Large intestine (tissue), 3 donors: Measurements from ENCODE around the gene AFG1L. TPM values are rescaled to one million over a fixed set of nuclear protein-coding genes. Genes with fewer than 3 reads are reported as not detected.
"Not testable (repeated sequence)": the region's sequence is repeated elsewhere in the genome, so short reads cannot be mapped to it uniquely, and the experiment has no call there.

ENCODE experiments used
- DNase-seq, 2 donors: peaks; one replicate each; pipeline versions ENCODE4 v3.0.0 to v3.0.0-alpha.2; 2013
- H3K27ac ChIP-seq: one replicate; pipeline ENCODE4 v1.5.1; 2013; ENCODE audit warnings: low read length
- H3K27me3 ChIP-seq: 2 replicates; pipeline ENCODE4 v1.6.1; 2013; ENCODE audit warnings: low read length; ENCODE audit not compliant: control insufficient read depth, insufficient read depth
- H3K36me3 ChIP-seq: 2 replicates; pipeline ENCODE4 v1.6.1; 2013; ENCODE audit warnings: low read length; ENCODE audit not compliant: control insufficient read depth, insufficient read depth
- H3K4me1 ChIP-seq: one replicate; pipeline ENCODE4 v1.6.1; 2013; ENCODE audit warnings: low read length; ENCODE audit not compliant: control insufficient read depth, insufficient read depth
- H3K4me3 ChIP-seq: one replicate; pipeline ENCODE4 v1.5.1; 2013; ENCODE audit warnings: low read length
- H3K9me3 ChIP-seq: one replicate; pipeline ENCODE4 v1.6.1; 2013; ENCODE audit warnings: mild to moderate bottlenecking, low read depth, low read length, moderate library complexity; ENCODE audit not compliant: control insufficient read depth
- WGBS: methylation state at CpG from one replicate; pipeline ENCODE4 v1.1.5; 2013; ENCODE audit warnings: low lambda C conversion rate; ENCODE audit not compliant: insufficient coverage; 5-methylcytosine and 5-hydroxymethylcytosine counted together
- polyA plus RNA-seq: library from polyadenylated mRNA; unstranded; fragments of 120-200 nt; gene quantifications from one replicate; pipeline ENCODE4 v1.2.1, GENCODE V29; 2013

The AFG1L gene
- polyA plus RNA-seq, 1 donor: 9.5 TPM

DNA sequence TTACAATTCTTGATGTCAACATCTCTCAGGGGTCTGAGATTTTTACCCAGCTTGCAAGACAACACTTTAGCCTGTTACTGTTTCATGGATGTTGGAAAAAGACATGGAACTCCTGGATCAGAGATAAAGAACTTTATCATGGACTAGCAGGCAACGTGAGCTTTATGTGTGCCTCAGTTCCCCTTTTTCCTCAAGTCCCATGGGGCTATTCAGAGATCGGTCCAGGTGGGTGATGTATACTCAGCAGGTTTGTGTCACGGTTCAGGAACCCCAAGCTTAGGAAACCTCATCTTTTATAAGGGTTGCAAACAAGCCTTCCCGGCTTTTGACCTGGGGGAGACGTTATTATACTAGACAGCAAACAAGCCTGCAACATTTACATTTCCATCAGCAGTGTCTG is 15.0 kb downstream of the AFG1L start:
- Histone ChIP-seq H3K4me1 (peaks cover 35% of the 10 kb centered on the region), H3K9me3 (no peaks in the 10 kb centered on the region)
- WGBS: no CpG with 5 or more reads among the region's 5 CpGs

DNA sequence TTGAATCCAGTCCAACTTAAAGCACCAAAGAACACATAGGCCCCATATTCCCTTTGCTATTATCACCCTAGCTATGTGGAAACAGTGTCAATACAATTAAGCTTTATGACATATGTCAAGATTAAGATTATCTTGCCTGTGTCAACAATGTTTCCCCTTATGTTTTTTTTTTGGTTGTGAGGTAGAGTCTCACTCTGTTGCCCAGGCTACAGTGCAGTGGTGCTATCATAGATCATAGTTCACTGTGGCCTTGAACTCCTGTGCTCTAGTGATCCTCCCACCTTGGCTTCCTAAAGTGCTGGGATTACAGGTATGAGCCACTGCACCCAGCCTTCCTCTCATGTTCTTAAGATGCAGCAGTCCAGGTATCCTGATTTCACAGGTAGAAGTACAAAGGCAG is 17.8 kb downstream of the AFG1L start:
- H3K27ac ChIP-seq: peak overlapping the region; percentile 80
- peak; percentile 89 to 96 for DNase-seq

More for the DNA sequence above, 15.0 kb downstream of the AFG1L start:
- no peaks in the 10 kb centered on the region for H3K27me3 ChIP-seq
- no peak overlapping the region for H3K4me3 ChIP-seq
- no peak for DNase-seq
- H3K27ac ChIP-seq: no peak overlapping the region
- no peaks in the 10 kb centered on the region for H3K36me3 ChIP-seq

DNA sequence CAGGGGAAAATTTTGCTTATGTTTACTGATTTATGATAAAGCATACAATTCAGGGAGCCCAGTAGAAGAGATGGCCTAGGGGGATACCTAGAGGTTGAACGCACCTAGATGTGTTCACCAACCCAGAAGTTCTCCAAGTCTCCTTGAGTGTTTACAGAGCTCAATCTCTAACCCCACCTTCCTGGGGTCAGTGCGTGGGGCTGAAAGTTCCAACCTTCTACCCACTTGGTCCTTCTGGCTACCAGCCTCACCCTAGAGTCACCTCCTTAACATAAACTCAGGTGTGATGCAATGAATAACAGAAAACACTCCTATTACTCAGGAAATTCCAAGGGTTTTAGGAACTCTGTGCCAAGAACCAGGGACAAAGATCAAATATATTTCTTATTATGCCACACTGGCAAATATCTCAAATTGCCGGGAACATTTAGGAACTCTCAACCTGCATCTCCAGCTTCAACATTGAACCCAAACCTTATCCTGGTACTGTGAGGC is 26.4 kb downstream of the AFG1L start:
- Histone ChIP-seq H3K27me3 (no peaks in the 10 kb centered on the region), H3K36me3 (peaks cover 5% of the 10 kb centered on the region), H3K9me3 (no peaks in the 10 kb centered on the region), H3K4me1 (peaks cover 5% of the 10 kb centered on the region), H3K4me3 (no peak overlapping the region), H3K27ac (no peak overlapping the region)
- WGBS: no CpG with 5 or more reads among the region's 3 CpGs
- DNase-seq: no peak

More for the DNA sequence above, 17.8 kb downstream of the AFG1L start:
- H3K9me3 ChIP-seq: no peaks in the 10 kb centered on the region
- H3K27me3 ChIP-seq: no peaks in the 10 kb centered on the region
- H3K4me3 ChIP-seq: no peak overlapping the region
- H3K4me1 ChIP-seq: peaks cover 39% of the 10 kb centered on the region
- H3K36me3 ChIP-seq: no peaks in the 10 kb centered on the region

DNA sequence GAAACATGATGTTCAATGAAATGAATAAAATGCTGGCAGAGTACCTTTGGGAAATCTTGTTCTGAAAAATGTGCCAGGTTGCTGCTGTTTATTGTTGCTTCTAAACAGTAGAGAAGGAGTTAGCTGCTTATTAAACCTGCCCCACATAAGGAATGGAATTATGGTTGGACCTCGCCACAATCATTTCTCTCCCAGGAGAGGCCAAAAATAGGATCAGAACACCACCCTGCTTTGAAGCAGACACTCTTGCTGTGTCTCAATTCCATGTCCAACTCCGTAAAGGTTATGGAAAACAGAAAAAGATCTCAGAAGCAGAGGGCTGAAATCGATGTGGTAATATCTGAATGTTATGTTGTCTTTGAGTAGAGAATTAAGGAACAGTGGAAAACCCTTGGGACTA is 27.9 kb downstream of the AFG1L start:
- Histone ChIP-seq H3K4me3 (no peak overlapping the region), H3K4me1 (peaks cover 5% of the 10 kb centered on the region), H3K36me3 (peaks cover 11% of the 10 kb centered on the region), H3K27ac (no peak overlapping the region), H3K27me3 (no peaks in the 10 kb centered on the region), H3K9me3 (no peaks in the 10 kb centered on the region)
- no CpG with 5 or more reads among the region's 3 CpGs for WGBS
- DNase-seq: no peak

DNA sequence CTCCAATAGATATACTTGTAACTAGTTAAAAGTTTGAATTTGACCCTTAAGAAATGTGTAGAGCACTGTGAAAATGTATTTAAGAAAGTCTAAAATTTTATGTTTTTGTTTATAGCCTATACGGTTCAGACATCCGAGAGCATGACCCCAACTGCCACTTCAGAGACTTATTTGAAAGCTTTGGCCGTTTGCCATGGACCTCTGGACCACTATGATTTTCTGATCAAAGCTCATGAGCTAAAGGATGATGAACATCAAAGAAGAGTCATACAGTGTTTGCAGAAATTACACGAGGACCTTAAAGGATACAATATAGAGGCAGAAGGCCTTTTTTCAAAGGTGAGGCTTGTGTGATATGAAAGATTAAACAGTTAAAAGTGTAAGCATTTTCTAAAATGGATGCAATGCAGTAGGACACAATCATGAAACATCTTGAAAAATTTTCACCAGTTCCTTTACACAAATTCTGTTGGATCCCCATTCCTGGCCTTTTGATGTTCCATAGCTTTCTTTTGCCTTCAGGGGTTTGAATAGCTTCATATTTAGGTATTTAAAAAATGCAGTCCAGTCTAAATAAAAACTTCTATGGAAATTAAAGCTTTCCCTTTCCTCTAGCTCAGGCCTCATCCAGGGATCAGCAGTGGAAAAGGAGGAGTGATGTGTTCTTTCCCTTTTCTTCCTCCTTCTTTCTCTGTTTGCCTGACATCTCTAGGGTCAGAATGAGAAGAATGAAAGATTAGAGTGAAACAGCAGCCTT is 29.0 kb downstream of the AFG1L start:
- no peaks in the 10 kb centered on the region for H3K9me3 ChIP-seq
- no peak overlapping the region for H3K4me3 ChIP-seq
- DNase-seq: no peak
- no CpG with 5 or more reads among the region's 4 CpGs for WGBS
- no peaks in the 10 kb centered on the region for H3K4me1 ChIP-seq
- H3K36me3 ChIP-seq: peaks cover 11% of the 10 kb centered on the region
- H3K27ac ChIP-seq: no peak overlapping the region
- no peaks in the 10 kb centered on the region for H3K27me3 ChIP-seq

DNA sequence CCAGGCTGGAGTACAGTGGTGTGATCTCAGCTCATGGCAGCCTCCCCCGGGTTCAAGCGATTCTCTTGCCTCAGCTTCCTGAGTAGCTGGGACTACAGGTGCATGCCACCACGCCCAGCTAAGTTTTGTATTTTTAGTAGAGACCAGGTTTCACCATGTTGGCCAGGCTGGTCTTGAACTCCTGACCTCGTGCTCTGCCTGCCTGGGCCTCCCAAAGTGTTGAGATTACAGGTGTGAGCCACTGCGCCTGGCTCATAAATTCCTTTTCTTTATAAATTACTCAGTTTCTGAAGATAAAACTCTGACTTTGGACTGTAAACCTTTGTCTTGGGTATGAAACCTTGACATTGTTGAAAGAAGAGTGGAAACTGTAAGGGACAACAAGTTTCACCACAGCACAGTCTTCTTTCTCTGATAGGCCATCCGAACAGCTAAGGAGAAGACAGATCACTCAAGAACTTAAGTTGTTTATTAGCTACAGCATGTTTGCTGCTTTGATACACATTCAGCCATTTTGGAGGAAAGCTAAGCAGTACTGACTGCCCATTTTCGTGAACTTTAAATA is 35.4 kb downstream of the AFG1L start:
- WGBS: 0% methylated on average over 1 of the region's 7 CpGs
- peak; percentile 87 to 94 for DNase-seq
- H3K4me1 ChIP-seq: peaks cover 23% of the 10 kb centered on the region
- H3K4me3 ChIP-seq, H3K9me3 ChIP-seq, H3K27me3 ChIP-seq, H3K36me3 ChIP-seq: not testable (repeated sequence)
- H3K27ac ChIP-seq: peak overlapping the region; percentile 94

DNA sequence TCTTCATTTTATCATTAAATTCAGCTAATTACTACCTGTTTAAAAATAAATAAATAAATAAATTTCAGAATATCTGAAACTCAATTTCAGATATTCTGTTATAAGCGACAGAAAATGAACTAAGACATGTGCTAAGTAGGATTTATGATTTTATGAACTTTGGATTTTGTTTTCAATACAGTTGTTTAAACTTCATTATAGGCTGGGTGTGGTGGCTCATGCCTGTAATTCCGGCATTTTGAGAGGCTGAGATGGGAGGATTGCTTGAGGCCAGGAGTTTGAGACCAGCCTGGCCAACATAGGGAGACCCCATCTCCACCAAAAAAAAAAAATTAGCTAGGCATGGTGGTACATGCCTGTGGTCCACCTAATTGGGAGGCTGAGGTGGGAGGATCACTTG is 36.0 kb downstream of the AFG1L start:
- Histone ChIP-seq H3K4me3 (no peak overlapping the region), H3K9me3 (no peaks in the 10 kb centered on the region), H3K27ac (peak overlapping the region; percentile 94), H3K36me3 (peaks cover 6% of the 10 kb centered on the region), H3K4me1 (peaks cover 23% of the 10 kb centered on the region), H3K27me3 (no peaks in the 10 kb centered on the region)
- WGBS: 20% methylated on average over 1 of the region's 2 CpGs
- no peak for DNase-seq

DNA sequence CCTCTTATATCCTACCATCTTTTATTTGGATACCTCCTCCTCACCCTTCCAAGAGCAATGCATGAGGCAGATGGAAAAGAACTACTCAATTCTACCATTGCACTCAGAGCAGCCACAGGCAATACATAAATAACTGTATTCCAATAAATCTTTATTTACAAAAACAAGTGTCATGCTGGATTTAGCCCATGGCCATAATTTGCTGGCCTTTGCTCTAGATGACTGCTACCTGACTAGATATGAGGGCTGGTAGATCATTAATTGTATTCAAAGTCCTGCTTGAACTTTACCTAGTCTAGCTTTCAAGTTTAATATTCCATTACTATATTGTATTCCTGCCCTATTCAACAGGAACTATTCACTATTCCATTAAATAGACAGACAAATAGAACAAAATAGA is 37.1 kb downstream of the AFG1L start:
- H3K27me3 ChIP-seq: no peaks in the 10 kb centered on the region

DNA sequence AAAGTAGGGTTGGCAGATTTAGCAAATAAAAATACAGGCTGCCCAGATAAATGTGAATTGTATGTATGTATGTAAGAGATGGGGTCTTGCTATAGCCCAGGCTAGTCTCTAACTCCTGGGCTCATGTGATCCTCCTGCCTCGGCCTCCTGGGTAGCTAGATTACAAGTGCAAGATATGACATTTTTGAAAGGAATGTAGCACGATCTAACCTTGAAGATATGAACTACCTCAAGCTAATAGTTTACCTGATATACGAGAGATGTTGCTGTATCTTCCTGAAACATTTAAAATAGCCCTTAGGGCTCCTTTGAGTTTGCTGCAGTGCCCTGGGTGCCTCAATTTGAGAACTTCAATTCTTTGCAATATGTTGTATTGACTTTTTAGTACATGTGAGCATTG is 42.1 kb downstream of the AFG1L start:
- no peak overlapping the region for H3K27ac ChIP-seq
- no peak overlapping the region for H3K4me3 ChIP-seq
- peaks cover 18% of the 10 kb centered on the region for H3K4me1 ChIP-seq
- H3K9me3 ChIP-seq: no peaks in the 10 kb centered on the region
- no peaks in the 10 kb centered on the region for H3K27me3 ChIP-seq
- no peaks in the 10 kb centered on the region for H3K36me3 ChIP-seq
- WGBS: no CpG with 5 or more reads among the region's 3 CpGs
- no peak for DNase-seq

More for the DNA sequence above, 37.1 kb downstream of the AFG1L start:
- peaks cover 23% of the 10 kb centered on the region for H3K4me1 ChIP-seq
- no peaks in the 10 kb centered on the region for H3K9me3 ChIP-seq
- peaks cover 4% of the 10 kb centered on the region for H3K36me3 ChIP-seq
- H3K4me3 ChIP-seq: no peak overlapping the region
- H3K27ac ChIP-seq: peak overlapping the region; percentile 94
- DNase-seq: peak; percentile 52 to 83

DNA sequence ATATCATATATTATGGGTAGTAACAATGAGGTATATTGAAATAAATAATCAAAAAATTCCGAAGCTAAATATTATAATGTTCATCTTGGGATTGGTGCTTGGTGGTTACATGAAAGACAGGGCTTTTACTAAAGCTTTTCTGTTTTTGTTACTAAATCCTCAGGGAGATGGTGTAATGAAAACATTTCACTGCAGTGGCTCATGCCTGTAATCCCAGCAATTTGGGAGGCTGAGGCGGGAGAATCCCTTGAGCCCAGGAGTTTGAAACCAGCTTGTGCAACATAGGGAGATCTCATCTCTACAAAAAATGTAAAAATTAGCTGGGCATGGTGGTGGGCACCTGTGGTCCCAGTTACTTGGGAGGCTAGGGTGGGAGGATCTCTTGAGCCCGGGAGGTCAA is 42.9 kb downstream of the AFG1L start:
- WGBS: 100% methylated on average over 1 of the region's 3 CpGs
- DNase-seq: no peak
- no peak overlapping the region for H3K4me3 ChIP-seq
- H3K4me1 ChIP-seq: peaks cover 15% of the 10 kb centered on the region
- H3K36me3 ChIP-seq: no peaks in the 10 kb centered on the region
- no peaks in the 10 kb centered on the region for H3K27me3 ChIP-seq
- no peak overlapping the region for H3K27ac ChIP-seq
- H3K9me3 ChIP-seq: no peaks in the 10 kb centered on the region

DNA sequence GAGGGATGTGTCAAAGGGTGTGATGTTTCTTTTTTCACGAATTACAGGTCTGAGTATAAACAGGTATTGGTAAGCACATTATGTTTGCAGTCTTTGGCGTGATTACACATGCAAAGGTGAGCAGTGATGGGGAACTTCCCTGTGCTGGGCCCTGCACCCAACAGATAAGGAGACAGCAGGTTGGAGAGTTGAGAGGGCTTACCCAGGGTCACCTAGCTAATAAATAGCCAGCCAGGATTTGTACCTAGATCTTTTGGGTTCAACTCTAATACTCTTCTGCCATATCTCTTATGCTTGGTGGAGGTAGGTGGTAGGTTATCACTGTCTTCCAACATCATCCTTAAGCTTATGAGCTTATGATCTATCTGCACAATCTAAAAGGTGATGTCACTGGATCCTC is 46.5 kb downstream of the AFG1L start:
- peak overlapping the region; percentile 73 for H3K27ac ChIP-seq
- no peak overlapping the region for H3K4me3 ChIP-seq
- peak; percentile 56 to 77 for DNase-seq
- H3K27me3 ChIP-seq: no peaks in the 10 kb centered on the region
- H3K36me3 ChIP-seq: no peaks in the 10 kb centered on the region
- peaks cover 24% of the 10 kb centered on the region for H3K4me1 ChIP-seq
- no peaks in the 10 kb centered on the region for H3K9me3 ChIP-seq
- no CpG with 5 or more reads among the region's 2 CpGs for WGBS
